Lower lobe of right lung (tissue), 2 donors: ENCODE data around the gene RNF126. TPM values are rescaled to one million over a fixed set of nuclear protein-coding genes. Genes with fewer than 3 reads are reported as not detected.
"Not testable (repeated sequence)": the region's sequence is repeated elsewhere in the genome, so short reads cannot be mapped to it uniquely, and the experiment has no call there.

Source experiments
- ATAC-seq, 2 donors: fragments of 200-7000 bp; cut with Tn5 transposase; one replicate each; pipeline ENCODE4 v1.9.1; 2020 to 2022; ENCODE audit warnings: mild to moderate bottlenecking in 2 of 2, moderate library complexity in 2 of 2
- DNase-seq: peaks from one replicate; pipeline ENCODE4 v3.0.0-alpha.2; 2020
- H3K27ac ChIP-seq: fragments of 200-600 bp; one replicate; pipeline ENCODE4 v1.8.0; 2022
- H3K27me3 ChIP-seq: fragments of 200-600 bp; one replicate; pipeline ENCODE4 v1.8.0; 2022; ENCODE audit warnings: low read depth
- H3K36me3 ChIP-seq: fragments of 200-600 bp; one replicate; pipeline ENCODE4 v1.8.0; 2022; ENCODE audit warnings: mild to moderate bottlenecking
- H3K4me1 ChIP-seq: fragments of 200-600 bp; one replicate; pipeline ENCODE4 v1.8.0; 2022
- H3K4me3 ChIP-seq: fragments of 200-600 bp; one replicate; pipeline ENCODE4 v1.8.0; 2022; ENCODE audit warnings: mild to moderate bottlenecking
- H3K9me3 ChIP-seq: fragments of 200-600 bp; one replicate; pipeline ENCODE4 v1.8.0; 2022
- intact Hi-C: fragments of 100-400 bp; cut with DNase I; formaldehyde crosslinking; loops from one replicate; pipeline ENCODE4 v1.11.0; 2022
- total RNA-seq: library from RNA; stranded (reverse); fragmentation: NEBNext Ultra II Directional; extraction: Animal tissue kit (Norgen Biotek cat#: 25700); gene quantifications from one replicate; pipeline ENCODE4 v1.2.1, GENCODE V29; 2021
- TF ChIP-seq, protein P1 (sequence below): fragments of 200-600 bp; IDR thresholded peaks from one replicate; pipeline ENCODE4 v1.8.0; 2022; ENCODE audit warnings: antibody characterized with exemption, mild to moderate bottlenecking
- donor health status: DM: no; HTN: yes; CAD: no; lungs with severe emphysema.

The RNF126 gene
- total RNA-seq, 1 donor from 2014 or later: 27.0 TPM

DNA sequence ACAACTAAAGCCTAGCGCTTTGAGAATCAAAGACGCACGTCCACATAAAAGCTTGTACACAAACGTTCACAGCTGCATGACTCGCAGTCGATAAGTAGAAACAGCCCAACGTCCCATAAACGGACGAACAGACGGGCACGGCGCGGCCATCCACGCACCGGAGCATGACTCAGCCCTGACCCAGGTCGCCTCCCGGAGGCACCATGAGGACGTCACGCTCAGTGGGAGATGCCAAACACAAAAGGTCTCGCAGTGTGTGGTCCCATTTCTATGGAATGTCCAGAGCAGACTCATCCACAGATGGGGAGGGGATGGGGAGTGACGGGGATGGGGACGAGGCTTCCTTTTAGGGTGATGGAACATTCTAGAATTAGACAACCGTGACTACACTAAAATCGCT is 39.0 kb downstream of the RNF126 start:
- no peaks in the 10 kb centered on the region for H3K9me3 ChIP-seq
- no peaks in the 10 kb centered on the region for H3K4me1 ChIP-seq
- DNase-seq (no peak), ATAC-seq (no peak)
- TF ChIP-seq, protein P1, sequence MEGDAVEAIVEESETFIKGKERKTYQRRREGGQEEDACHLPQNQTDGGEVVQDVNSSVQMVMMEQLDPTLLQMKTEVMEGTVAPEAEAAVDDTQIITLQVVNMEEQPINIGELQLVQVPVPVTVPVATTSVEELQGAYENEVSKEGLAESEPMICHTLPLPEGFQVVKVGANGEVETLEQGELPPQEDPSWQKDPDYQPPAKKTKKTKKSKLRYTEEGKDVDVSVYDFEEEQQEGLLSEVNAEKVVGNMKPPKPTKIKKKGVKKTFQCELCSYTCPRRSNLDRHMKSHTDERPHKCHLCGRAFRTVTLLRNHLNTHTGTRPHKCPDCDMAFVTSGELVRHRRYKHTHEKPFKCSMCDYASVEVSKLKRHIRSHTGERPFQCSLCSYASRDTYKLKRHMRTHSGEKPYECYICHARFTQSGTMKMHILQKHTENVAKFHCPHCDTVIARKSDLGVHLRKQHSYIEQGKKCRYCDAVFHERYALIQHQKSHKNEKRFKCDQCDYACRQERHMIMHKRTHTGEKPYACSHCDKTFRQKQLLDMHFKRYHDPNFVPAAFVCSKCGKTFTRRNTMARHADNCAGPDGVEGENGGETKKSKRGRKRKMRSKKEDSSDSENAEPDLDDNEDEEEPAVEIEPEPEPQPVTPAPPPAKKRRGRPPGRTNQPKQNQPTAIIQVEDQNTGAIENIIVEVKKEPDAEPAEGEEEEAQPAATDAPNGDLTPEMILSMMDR: no peak
- peaks cover 81% of the 10 kb centered on the region for H3K36me3 ChIP-seq
- H3K27me3 ChIP-seq: no peaks in the 10 kb centered on the region
- H3K27ac ChIP-seq: no peak overlapping the region
- intact Hi-C loops: no loop called here
- H3K4me3 ChIP-seq: no peak overlapping the region

DNA sequence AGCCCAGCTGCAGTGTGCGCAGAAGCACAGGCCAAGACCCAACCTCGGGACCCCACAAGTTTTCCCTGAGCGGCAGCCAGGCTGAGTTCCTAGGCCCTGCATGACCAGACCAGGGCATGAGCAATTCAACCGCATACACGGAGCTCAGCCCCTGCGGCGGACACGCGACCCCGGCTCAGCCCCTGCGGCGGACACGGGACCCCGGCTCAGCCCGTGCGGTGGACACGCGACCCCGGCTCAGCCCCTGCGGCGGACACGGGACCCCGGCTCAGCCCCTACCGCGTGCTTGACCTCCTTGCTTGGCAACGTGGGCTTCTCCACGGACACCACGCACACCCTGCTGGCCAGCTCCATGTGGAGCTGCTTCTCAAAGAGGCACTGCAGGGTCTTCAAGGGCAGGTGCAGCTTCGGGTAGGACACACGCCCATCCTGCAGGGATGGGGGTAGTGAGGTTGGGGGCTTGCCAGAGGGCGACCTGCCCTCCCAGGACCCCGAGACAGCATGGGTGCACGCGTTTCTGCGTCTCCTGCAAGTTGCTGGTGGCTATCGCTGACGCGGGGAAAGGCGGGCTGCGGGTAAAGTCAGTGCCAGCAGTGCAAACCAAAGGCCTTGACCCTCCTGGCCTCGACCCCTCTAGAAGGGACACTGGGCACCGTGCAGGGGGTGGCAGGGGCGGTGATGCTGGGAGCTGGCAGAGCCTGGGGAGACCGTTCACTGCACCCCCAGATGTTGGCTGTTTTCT is 39.7 kb downstream of the RNF126 start:
- Histone ChIP-seq H3K36me3 (peaks cover 81% of the 10 kb centered on the region), H3K9me3 (no peaks in the 10 kb centered on the region), H3K27ac (no peak overlapping the region), H3K4me1 (no peaks in the 10 kb centered on the region), H3K4me3 (no peak overlapping the region), H3K27me3 (no peaks in the 10 kb centered on the region)
- intact Hi-C loops: no loop called here
- no peak for ATAC-seq
- DNase-seq: no peak
- TF ChIP-seq, protein P1: no peak

DNA sequence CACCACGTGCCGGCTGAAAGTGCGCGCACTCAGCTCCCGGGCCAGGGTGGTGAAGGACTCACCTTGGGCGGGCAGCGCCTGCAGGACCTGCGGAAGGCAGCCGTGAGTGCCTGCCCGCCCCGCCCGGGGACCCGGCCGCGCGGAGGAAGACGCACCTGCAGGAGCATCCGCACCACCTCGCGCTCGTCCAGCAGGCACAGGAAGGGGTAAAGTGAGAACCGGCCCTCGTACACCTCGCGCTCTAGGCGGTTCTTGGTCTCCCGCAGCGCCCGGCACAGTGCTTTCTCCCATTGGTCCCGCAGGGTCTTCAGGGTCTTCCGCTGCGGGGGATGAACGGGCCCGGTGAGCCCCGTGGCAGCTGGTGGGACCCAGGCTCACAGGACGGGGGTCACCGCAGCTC is 40.3 kb downstream of the RNF126 start:
- ATAC-seq: no peak
- Histone ChIP-seq H3K4me3 (no peak overlapping the region), H3K36me3 (peaks cover 81% of the 10 kb centered on the region), H3K27ac (no peak overlapping the region), H3K4me1 (no peaks in the 10 kb centered on the region), H3K9me3 (no peaks in the 10 kb centered on the region), H3K27me3 (no peaks in the 10 kb centered on the region)
- TF ChIP-seq, protein P1: no peak
- intact Hi-C loops: no loop called here
- DNase-seq: no peak

DNA sequence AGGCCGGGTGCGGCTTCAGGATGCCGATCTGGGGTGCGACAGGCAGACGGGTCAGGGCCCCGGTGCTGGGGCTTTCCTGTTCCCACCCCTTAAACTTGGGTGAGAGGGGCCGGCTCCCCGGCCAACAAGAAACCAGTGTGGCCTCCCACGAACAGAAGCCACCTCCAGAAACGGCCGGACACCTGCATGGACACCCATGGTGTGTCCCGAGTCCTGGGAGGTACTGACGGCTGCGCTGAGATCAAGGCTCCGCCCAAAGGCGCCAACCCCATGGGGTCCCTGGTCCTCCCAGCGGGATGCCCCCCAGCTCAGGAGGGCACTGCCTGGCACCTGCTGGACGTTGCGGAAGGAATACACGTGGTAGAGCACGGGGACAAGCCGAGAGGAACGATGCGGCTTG is 41.2 kb downstream of the RNF126 start:
- DNase-seq (no peak), ATAC-seq (no peak)
- H3K9me3 ChIP-seq: no peaks in the 10 kb centered on the region
- no peaks in the 10 kb centered on the region for H3K27me3 ChIP-seq
- no peaks in the 10 kb centered on the region for H3K4me1 ChIP-seq
- H3K36me3 ChIP-seq: peaks cover 85% of the 10 kb centered on the region
- TF ChIP-seq, protein P1: no peak
- no peak overlapping the region for H3K4me3 ChIP-seq
- H3K27ac ChIP-seq: no peak overlapping the region
- intact Hi-C loops: no loop called here

DNA sequence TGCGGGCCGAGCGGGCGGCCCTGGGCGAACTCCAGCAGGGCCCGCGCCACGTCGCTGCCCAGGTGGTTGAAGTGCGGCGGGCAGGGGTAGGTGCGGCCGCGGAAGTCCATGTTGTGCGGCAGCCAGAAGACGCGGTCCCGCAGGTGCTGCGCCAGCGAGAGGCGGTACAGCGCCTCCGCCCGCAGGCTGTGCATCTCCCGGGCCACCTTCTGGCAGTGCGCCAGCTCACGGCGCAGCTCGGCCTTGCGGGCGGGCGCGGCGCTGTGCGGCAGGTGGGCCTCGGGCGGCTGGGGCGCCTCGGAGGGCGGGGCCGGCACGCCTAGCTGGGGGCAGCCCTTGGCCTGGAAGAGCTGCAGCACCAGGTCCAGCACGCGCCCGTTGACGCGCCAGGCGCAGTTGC is 41.8 kb downstream of the RNF126 start:
- peaks cover 85% of the 10 kb centered on the region for H3K36me3 ChIP-seq
- not testable (repeated sequence) for DNase-seq, ATAC-seq

DNA sequence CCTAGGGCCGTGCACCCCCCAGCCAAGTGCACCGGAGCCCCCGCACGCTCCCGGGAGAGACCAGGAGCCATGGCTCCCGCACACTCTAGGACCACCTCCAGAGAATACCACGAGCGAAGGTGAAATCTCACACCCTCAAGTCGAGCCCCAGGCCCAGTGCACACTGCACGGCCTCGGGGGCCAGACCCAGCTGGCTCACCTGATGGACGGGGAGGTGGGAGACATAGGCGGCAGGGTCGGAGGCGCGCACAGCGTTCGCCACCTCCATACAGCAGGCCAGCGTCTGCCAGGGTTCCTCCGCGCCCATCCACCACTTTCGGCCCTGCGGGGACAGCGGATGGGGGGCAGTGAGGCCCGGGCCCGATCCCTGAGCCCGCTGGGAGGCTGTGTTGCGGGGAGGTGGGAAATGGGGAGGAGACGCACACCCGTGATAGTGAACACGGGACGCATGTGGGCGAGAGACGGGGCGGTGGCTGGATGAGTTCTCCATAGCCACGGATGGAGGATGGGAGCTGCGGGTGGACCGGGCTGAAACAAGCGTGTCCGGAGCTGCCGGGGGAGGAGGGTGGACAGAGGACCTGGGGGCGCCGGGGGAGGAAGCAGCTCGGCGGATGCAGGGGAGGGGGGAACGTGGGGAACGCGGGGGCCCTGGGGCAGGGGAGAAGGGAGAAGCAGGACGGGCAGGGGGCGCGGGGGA is 42.7 kb downstream of the RNF126 start:
- H3K27me3 ChIP-seq: peaks cover 4% of the 10 kb centered on the region
- no peak for ATAC-seq
- H3K27ac ChIP-seq: no peak overlapping the region
- no peak for DNase-seq
- TF ChIP-seq, protein P1: no peak
- intact Hi-C loops: no loop called here
- H3K9me3 ChIP-seq: no peaks in the 10 kb centered on the region
- H3K4me1 ChIP-seq: peaks cover 3% of the 10 kb centered on the region
- no peak overlapping the region for H3K4me3 ChIP-seq
- H3K36me3 ChIP-seq: peaks cover 77% of the 10 kb centered on the region

More for the DNA sequence above, 41.8 kb downstream of the RNF126 start:
- H3K27ac ChIP-seq, H3K4me3 ChIP-seq, intact Hi-C loops, H3K9me3 ChIP-seq, H3K27me3 ChIP-seq, H3K4me1 ChIP-seq: not testable (repeated sequence)
